GM06990 (cell line): ENCODE results near the gene SERPINB8.

ENCODE experiments used
- DNase-seq: peaks from one replicate; pipeline ENCODE4 v3.0.0-alpha.2; 2011; ENCODE audit not compliant: insufficient read length; ENCODE audit errors: extremely low read depth
- H3K27me3 ChIP-seq: replicated peaks from 2 replicates; pipeline ENCODE4 v1.6.0; 2011; ENCODE audit warnings: low read length; ENCODE audit not compliant: control insufficient read depth, insufficient read depth
- H3K36me3 ChIP-seq: 2 replicates; pipeline ENCODE4 v1.5.1; 2011; ENCODE audit warnings: low read length; ENCODE audit not compliant: control insufficient read depth, insufficient read depth
- H3K4me3 ChIP-seq: replicated peaks from 2 replicates; pipeline ENCODE4 v1.5.1; 2011; ENCODE audit warnings: low read depth, mild to moderate bottlenecking, control low read depth, low read length
- TF ChIP-seq, protein P1 (sequence below): IDR thresholded peaks from 2 replicates; pipeline ENCODE4 v1.5.1; 2011; ENCODE audit warnings: low read length, control low read depth, mild to moderate bottlenecking, inconsistent platforms; ENCODE audit not compliant: insufficient read depth, poor library complexity, severe bottlenecking

SERPINB8 gene

DNA sequence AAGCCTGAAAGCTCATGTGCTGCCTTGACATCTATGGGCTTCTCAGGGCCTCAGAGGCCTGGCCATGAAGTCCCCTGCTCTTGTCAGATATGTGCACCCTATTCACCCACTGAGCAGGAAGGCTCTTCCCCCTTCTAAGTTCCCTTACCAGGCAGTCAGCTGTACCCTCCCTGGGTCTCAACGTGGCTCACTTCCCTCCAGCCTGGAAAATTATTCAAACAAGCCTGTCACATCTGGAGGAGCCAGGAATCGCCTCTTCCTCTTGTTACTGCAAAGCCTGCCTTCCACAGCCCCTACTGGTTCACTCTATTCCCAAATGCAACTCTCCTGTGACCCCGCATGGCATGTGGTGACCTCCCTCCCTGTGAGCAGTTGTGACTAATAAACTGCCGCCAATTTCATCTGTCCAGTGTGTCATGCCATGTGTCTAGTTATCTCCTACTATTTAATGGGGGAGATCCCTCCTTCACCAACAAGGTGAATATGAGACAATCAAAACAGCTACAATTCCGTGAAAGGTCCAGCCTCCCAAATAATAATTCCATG, 8.4 kb upstream of the SERPINB8 start:
- H3K27me3 ChIP-seq = no peaks in the 10 kb centered on the region
- H3K36me3 ChIP-seq = peaks cover 4% of the 10 kb centered on the region
- H3K4me3 ChIP-seq = no peak overlapping the region
- TF ChIP-seq, protein P1, sequence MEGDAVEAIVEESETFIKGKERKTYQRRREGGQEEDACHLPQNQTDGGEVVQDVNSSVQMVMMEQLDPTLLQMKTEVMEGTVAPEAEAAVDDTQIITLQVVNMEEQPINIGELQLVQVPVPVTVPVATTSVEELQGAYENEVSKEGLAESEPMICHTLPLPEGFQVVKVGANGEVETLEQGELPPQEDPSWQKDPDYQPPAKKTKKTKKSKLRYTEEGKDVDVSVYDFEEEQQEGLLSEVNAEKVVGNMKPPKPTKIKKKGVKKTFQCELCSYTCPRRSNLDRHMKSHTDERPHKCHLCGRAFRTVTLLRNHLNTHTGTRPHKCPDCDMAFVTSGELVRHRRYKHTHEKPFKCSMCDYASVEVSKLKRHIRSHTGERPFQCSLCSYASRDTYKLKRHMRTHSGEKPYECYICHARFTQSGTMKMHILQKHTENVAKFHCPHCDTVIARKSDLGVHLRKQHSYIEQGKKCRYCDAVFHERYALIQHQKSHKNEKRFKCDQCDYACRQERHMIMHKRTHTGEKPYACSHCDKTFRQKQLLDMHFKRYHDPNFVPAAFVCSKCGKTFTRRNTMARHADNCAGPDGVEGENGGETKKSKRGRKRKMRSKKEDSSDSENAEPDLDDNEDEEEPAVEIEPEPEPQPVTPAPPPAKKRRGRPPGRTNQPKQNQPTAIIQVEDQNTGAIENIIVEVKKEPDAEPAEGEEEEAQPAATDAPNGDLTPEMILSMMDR = no peak
- DNase-seq = no peak

GRCh38 chr18:63962137-63962536, 7.7 kb upstream of the SERPINB8 start:
- TF ChIP-seq, protein P1 = no peak
- DNase-seq = no peak
- no peaks in the 10 kb centered on the region for H3K27me3 ChIP-seq
- H3K4me3 ChIP-seq = no peak overlapping the region
- H3K36me3 ChIP-seq = peaks cover 4% of the 10 kb centered on the region

DNA sequence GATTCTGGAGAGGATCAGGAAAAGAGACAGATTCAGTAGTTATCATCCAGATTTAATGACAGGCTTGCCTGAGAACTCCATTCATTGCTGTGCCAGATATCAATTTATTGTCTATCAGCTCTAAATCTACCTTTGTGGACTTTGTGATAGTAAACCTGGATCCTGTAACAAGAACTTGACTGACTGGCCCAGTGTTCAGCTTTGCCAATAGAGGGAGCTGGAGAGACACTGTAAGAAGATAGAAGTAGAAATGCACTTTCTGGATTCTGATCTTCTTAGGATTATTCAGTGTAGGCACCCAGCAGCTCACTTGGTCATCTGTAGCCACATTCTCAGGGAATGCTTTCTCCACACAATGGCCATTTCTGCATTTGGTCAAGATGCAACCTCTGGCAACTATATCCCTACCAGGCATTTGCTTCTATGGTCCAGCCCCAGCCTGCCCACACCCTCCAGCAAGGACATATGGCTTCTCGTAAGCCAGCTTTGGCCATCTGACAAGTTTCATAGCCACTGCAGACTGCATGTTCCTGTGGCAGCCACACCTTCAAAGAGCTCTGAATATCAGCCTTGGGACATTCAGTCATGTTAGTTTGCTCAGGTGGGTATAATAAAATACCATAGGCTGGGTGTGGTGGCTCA, 6.1 kb upstream of the SERPINB8 start:
- no peak for DNase-seq
- TF ChIP-seq, protein P1 = peak; percentile 88
- no peaks in the 10 kb centered on the region for H3K27me3 ChIP-seq
- no peak overlapping the region for H3K4me3 ChIP-seq
- peaks cover 9% of the 10 kb centered on the region for H3K36me3 ChIP-seq

DNA sequence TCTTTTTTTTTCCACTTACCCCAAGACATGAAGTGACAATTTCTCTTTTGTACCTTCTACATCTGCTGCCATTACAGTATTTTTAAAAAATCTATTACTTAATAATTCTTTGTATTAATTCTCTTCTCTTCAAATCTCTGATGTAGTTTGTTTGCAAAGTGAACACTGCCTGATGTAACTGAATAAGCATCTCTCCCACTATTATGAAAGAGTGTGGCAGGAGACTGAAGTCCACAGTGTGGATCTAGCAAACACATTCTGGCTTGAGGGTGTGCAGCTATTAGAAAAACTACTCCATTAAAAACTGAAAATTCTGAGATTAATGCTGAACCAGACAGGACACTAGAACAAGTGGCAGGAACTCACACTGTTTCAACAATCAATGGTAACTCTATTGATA, 5.0 kb upstream of the SERPINB8 start:
- TF ChIP-seq, protein P1 = no peak
- H3K27me3 ChIP-seq = no peaks in the 10 kb centered on the region

GRCh38 chr18:63965716-63966330, 4.1 kb upstream of the SERPINB8 start:
- TF ChIP-seq, protein P1 = no peak
- Histone ChIP-seq H3K36me3 (peaks cover 7% of the 10 kb centered on the region), H3K4me3 (no peak overlapping the region), H3K27me3 (no peaks in the 10 kb centered on the region)
- no peak for DNase-seq

More for the DNA sequence above, 5.0 kb upstream of the SERPINB8 start:
- H3K4me3 ChIP-seq = no peak overlapping the region
- DNase-seq = no peak
- H3K36me3 ChIP-seq = peaks cover 9% of the 10 kb centered on the region
